ENCODE results near the gene RHOG. TPM values are rescaled to one million over a fixed set of nuclear protein-coding genes. Genes with fewer than 3 reads are reported as not detected.
"Not testable (repeated sequence)": the region's sequence is repeated elsewhere in the genome, so short reads cannot be mapped to it uniquely, and the experiment has no call there.

RHOG gene
- total and polyA plus RNA-seq, 5 experiments from 2014 or later, result 78.4 to 175 (median 125) TPM

DNA sequence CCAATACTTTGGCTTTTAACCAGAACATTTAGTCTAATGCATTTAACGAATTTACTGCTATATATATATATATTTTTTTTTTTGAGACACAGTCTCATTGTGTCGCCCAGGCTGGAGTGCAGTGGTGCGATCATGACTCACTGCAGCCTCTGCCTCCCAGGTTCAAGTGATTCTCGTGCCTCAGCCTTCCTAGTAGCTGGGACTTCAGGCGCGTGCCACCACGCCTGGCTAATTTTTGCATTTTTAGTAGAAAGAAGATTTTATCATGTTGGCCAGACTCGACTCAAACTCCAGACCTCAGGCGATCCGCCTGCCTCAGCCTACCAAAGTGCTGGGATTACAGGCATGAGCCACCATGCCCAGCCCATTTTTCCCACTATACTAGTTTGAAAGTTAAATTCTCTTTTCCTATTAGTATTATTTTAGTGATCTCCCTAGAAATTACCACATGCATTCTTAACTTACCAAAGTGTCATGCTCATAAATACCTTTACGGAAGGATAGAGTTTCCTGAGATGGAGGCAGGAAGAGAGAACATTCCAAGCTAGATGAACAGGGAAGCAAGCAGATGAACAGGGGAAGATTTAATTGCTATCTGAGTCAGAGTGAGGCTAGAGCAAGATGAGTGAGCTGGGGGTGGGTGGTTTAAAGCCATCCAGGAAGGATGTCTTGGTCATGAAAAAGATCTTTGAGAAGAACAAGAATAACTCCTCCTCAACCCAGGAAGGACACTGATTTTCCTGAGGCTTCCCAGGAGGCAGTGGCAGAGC, 36.8 kb downstream of the RHOG start:
- peaks cover 4 to 22% (median 16%) of the 10 kb centered on the region in 4 donors for H3K4me1 Mint-ChIP-seq
- no peaks in the 10 kb centered on the region for H3K9me3 Mint-ChIP-seq
- DNase-seq (no peak), ATAC-seq (no peak)
- POLR2A ChIA-PET, result interaction anchor here (1.4 kb wide), 1 partner anchor 38 kb away, joined by 3 read pairs; no protein-coding TSS in a partner anchor
- H3K27me3 Mint-ChIP-seq, result no peaks in the 10 kb centered on the region
- H3K4me3 Mint-ChIP-seq, result no peak overlapping the region
- H3K27ac Mint-ChIP-seq, result peak overlapping the region in 2 of 10 donors; percentile 68 to 71
- no peaks in the 10 kb centered on the region for H3K36me3 Mint-ChIP-seq

DNA sequence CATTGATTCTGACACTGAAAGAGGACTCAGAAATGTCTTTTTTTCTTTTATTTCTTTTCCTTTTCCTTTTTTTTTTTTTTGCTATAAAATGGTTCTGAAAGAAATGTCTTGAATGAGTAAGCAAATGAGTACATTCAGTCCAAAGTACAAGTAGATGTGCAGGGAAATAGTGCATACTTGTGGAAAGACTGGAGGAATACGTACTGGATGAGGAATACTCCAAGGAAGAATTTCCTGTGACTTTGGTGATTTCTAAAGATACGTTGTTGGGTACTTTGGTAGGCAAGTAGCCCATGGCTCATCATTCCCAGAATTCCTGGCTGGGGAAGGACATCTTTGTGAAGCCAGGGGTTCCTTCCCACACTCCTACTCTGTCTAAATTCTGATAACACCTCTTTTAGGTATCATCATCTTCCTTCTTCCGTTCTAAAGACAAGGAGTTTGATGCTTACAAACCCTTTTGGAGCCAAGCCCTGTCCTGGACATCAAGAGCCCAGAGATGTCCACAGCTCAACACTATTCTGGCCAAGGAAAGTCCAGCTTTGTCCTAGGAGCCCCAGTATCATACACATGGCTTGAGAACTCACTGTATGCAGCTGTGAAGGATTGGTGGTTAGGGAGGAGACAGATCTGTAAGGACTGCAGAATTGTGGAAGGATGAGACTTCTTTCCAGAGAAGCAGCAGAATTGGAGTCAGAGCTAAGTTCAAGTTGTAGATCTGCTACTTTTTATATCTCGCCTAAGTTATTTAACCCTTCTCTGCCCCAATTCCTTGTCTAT, 38.6 kb downstream of the RHOG start:
- peak overlapping the region in 4 of 10 donors; percentile 48 to 87 (median 76) for H3K27ac Mint-ChIP-seq
- no peaks in the 10 kb centered on the region for H3K36me3 Mint-ChIP-seq
- DNase-seq, result no peak
- H3K9me3 Mint-ChIP-seq, result no peaks in the 10 kb centered on the region
- H3K27me3 Mint-ChIP-seq, result peaks cover 0 to 2% (median 0%) of the 10 kb centered on the region in 5 donors
- no peak overlapping the region for H3K4me3 Mint-ChIP-seq
- no peak for ATAC-seq
- peaks cover 2 to 24% (median 15%) of the 10 kb centered on the region in 4 donors for H3K4me1 Mint-ChIP-seq
- POLR2A ChIA-PET, result interaction anchor here (0.6 kb wide), 1 partner anchor 10 kb away, joined by 3 read pairs; no protein-coding TSS in a partner anchor

DNA sequence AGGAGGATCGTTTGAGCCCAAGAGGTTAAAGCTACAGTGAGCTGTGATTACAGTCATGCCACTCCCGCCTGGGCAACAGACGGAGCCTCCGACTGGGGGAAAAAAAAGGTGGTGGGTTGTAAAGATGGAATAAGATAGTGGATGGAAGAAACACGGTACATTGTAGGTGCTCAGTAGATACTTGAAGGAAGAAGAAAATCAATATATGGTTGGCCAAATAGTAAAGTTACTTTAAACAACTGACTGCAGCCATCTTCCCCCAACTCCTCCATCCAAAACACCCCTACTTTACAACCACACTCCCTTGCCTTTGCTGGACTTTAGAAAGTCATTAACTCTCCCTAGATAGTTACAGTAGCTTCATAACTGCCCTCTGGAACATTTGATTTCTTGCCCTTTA, 40.9 kb downstream of the RHOG start:
- Mint-ChIP-seq H3K36me3 (peaks cover 0 to 5% (median 0%) of the 10 kb centered on the region in 3 donors), H3K27ac (peak overlapping the region in 8 of 10 donors; percentile 64 to 100 (median 90)), H3K9me3 (no peaks in the 10 kb centered on the region), H3K4me3 (peak overlapping the region in 2 of 10 donors; percentile 13 to 43), H3K27me3 (peaks cover 0 to 2% (median 0%) of the 10 kb centered on the region in 5 donors), H3K4me1 (peaks cover 14 to 42% (median 35%) of the 10 kb centered on the region in 4 donors)
- no peak for ATAC-seq
- POLR2A ChIA-PET, result interaction anchor here (0.7 to 3.0 kb wide), 2 partner anchors 8 to 14 kb away, joined by 3 to 29 read pairs; partner anchors contain the start of gene PGAP2
- no peak for DNase-seq

DNA sequence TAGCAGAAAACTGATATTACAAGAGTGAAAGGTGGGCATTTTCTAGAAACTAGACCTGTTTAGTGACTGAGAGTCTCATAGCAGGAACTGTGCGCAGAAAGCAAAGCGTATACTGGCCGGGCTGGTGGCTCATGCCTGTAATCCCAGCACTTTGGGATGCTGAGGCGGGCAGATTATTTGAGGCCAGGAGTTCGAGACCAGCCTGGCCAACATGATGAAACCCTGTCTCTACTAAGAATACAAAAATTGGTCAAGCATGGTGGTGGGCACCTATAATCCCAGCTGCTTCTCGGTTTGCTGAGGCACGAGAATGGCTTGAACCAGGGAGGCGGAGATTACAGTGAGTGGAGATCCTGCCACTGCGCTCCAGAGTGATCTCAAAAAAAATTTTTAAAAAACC, 41.6 kb downstream of the RHOG start:
- DNase-seq, result no peak
- H3K4me1 Mint-ChIP-seq, result peaks cover 17 to 49% (median 42%) of the 10 kb centered on the region in 4 donors
- H3K27ac Mint-ChIP-seq, result peak overlapping the region in 9 of 10 donors; percentile 98 to 100 (median 99)
- ATAC-seq, result no peak
- POLR2A ChIA-PET, result interaction anchor here (1.0 to 3.0 kb wide), 3 partner anchors 9 to 42 kb away, joined by 7 to 29 read pairs (median 27); partner anchors contain the start of genes PGAP2 and RHOG
- peak overlapping the region in 9 of 10 donors; percentile 86 to 97 (median 96) for H3K4me3 Mint-ChIP-seq
- peaks cover 0 to 2% (median 0%) of the 10 kb centered on the region in 5 donors for H3K27me3 Mint-ChIP-seq
- no peaks in the 10 kb centered on the region for H3K9me3 Mint-ChIP-seq
- peaks cover 0 to 12% (median 0%) of the 10 kb centered on the region in 3 donors for H3K36me3 Mint-ChIP-seq

DNA sequence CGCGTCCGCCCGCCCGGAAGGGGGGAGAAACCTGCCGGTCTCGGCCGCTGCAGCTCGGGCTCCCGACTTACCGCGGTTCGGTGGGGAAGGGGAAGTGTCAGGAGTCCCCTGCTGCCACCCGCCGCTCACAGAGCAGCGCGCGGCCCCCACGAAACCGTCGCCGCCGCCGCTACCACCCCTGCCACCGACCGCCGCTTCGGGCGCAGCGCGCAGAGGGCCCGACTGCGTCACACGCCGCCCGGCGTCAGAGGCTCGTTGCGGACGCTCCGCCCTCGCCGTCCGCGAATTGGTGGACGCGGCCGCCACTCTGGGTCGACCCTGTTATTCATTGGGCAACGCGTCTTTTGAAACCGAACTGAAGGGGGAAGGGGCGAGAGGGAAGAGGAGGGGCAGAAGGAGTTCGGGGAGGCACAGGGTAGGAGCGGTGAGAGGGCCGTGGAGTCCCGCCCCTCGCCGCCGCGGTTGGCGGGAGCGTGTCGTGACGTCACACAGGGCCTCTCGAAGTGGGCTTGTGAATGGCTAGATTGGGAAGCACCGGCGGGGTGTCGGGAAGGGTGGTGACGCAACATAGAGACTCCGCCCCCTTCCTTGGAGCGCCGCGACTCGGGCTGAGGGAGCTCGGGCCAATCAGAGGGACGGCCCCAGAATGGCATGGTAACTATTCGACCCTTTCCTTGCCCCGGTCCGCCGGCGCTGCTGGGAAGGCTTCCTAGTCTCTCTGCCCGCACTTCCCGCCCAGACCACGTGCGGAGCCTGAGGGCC, 43.2 kb downstream of the RHOG start, which contains the start of gene NUP98:
Gene NUP98, minus strand, starts transcription at position 226 of the 762 bp plus-strand sequence. CDS start 15,437 bp downstream, outside the sequence.
- Mint-ChIP-seq H3K36me3 (peaks cover 0 to 27% (median 0%) of the 10 kb centered on the region in 3 donors), H3K27ac (peak within 1 kb of the TSS; percentile 97 to 100 (median 99)), H3K4me1 (peaks cover 17 to 60% (median 52%) of the 10 kb centered on the region in 4 donors), H3K9me3 (no peaks in the 10 kb centered on the region), H3K4me3 (peak within 1 kb of the TSS; percentile 86 to 97 (median 96)), H3K27me3 (peaks cover 0 to 2% (median 0%) of the 10 kb centered on the region in 5 donors)
- POLR2A ChIA-PET, result interaction anchor here (0.6 to 3.0 kb wide), 13 partner anchors 10 to 151 kb away, joined by 3 to 29 read pairs (median 4); partner anchors contain the start of genes PGAP2, RHOG and STIM1
- DNase-seq, result peak; percentile 97 to 100 (median 100)
- peak; percentile 93 for ATAC-seq

DNA sequence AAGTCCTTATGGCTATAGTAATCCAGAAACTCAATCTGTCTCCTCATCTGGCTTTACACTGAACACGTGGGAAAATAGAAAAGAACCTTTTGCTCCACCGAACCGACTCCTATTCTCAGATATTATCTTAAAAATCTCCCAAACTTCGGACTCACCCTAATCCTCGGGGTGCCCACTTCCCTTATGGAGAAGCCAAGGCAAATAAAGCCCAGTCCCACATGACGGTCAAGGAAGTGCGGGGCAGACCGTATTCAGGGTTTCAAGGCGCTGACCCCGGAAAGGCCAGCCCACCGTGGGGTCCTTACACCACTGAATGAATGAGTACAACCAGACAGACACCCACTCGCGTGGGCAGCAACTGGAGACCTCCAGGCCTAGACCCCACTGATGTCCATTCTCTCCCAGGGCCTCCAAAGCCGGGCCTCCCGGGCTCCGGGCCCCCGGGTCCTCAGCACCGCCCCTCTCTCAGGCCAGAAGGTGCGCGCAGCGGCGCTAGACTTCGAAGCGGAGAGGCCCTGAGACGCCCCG, 43.9 kb downstream of the RHOG start:
- peaks cover 0 to 2% (median 0%) of the 10 kb centered on the region in 5 donors for H3K27me3 Mint-ChIP-seq
- DNase-seq, result no peak
- peak in 1 of 2 donors; percentile 45 for ATAC-seq
- POLR2A ChIA-PET, result interaction anchor here (0.7 to 2.6 kb wide), 6 partner anchors 12 to 70 kb away, joined by 3 to 27 read pairs (median 8); partner anchors contain the start of genes PGAP2 and RHOG
- H3K9me3 Mint-ChIP-seq, result no peaks in the 10 kb centered on the region
- peak overlapping the region; percentile 93 to 100 (median 99) for H3K27ac Mint-ChIP-seq
- H3K4me3 Mint-ChIP-seq, result peak overlapping the region; percentile 86 to 97 (median 96)
- peaks cover 0 to 33% (median 0%) of the 10 kb centered on the region in 3 donors for H3K36me3 Mint-ChIP-seq
- peaks cover 17 to 65% (median 55%) of the 10 kb centered on the region in 4 donors for H3K4me1 Mint-ChIP-seq

DNA sequence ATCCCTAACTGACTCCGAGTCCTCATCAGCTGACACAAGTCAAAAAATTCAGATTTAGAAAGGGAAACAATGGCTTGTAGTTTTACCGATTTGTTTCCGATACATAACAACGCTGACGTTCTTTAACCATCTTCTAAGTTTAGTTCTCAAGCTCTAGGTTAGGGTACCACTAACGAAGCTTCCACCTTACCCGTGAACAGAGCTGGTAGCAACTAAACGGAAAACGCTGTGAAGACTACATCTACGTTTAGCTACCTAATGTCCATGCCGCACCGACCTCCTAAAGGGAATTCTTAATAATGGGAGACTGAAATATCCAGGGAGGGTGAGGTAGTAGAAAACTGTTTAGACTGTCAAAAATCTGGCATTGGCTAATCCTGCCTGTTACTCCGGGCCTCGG, 44.4 kb downstream of the RHOG start:
- DNase-seq, result peak in 1 of 10 donors; percentile 17
- Mint-ChIP-seq H3K9me3 (no peaks in the 10 kb centered on the region), H3K36me3 (peaks cover 0 to 37% (median 0%) of the 10 kb centered on the region in 3 donors), H3K27ac (peak overlapping the region; percentile 93 to 100 (median 99)), H3K4me3 (peak overlapping the region; percentile 86 to 97 (median 96)), H3K27me3 (peaks cover 0 to 2% (median 0%) of the 10 kb centered on the region in 5 donors), H3K4me1 (peaks cover 17 to 65% (median 55%) of the 10 kb centered on the region in 4 donors)
- POLR2A ChIA-PET, result interaction anchor here (0.9 to 2.3 kb wide), 3 partner anchors 11 to 44 kb away, joined by 3 to 10 read pairs (median 8); partner anchors contain the start of genes PGAP2 and RHOG
- no peak for ATAC-seq

DNA sequence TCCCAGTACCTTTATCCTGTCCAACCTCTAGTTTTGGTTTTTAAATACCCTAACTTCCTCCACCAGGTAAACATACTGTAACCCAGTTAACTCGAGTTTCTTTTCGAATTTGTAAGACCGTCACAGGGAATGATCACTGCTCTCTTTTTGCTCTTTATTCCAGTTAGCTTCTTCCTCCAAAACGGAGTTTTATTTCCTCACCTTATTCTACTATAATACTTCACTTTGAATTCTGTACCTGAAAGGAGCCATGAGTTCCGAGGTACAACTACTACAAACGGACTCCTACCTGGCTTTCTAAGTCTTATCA, 44.8 kb downstream of the RHOG start:
- POLR2A ChIA-PET, result interaction anchor here (0.7 to 2.3 kb wide), 4 partner anchors 11 to 56 kb away, joined by 3 to 10 read pairs (median 6); partner anchors contain the start of genes PGAP2 and RHOG
- ATAC-seq, result no peak
- peak overlapping the region; percentile 86 to 97 (median 96) for H3K4me3 Mint-ChIP-seq
- peaks cover 0 to 40% (median 0%) of the 10 kb centered on the region in 3 donors for H3K36me3 Mint-ChIP-seq
- DNase-seq, result no peak
- H3K9me3 Mint-ChIP-seq, result no peaks in the 10 kb centered on the region
- peaks cover 0 to 2% (median 0%) of the 10 kb centered on the region in 5 donors for H3K27me3 Mint-ChIP-seq
- H3K27ac Mint-ChIP-seq, result peak overlapping the region; percentile 93 to 100 (median 99)
- H3K4me1 Mint-ChIP-seq, result peaks cover 17 to 65% (median 55%) of the 10 kb centered on the region in 4 donors

DNA sequence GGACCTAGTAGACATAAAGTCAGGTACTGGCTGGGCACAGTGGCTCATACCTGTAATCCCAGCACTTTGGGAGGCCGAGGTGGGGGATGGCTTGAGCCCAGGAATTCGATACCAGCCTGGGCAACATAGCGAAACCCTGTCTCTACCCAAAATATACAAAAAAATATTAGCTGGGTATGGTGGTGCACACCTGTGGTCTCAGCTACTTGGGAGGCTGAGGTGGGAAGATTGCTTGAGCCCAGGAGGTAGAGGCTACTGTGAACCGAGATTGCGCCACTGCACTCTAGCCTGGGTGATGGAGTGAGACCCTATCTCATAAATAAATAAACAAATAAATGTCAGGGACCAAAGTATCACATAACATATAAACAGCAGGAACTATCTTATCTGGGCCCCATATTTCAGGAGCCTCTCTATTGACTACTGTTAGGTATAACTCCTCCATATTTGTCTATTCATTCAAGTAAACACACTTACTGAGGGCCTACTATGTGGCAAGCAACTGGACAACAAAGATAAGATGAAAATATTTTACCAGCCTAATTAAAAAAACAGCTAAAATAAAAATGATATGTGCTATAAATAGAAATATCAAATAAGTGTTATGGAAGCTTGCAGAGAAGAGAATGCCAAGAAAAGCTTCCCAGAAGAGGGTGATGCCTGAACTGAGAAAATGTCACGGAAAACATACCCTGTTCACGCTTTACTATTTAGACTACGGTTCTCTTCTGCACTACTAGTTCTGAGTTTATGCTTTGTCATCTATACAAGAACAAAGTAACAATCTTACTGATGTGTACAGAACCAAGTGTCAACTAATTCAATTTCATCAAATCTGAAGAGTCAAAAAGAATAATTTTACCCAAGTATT, 45.4 kb downstream of the RHOG start:
- Mint-ChIP-seq H3K4me1 (peaks cover 17 to 70% (median 59%) of the 10 kb centered on the region in 4 donors), H3K27me3 (peaks cover 0 to 2% (median 0%) of the 10 kb centered on the region in 5 donors), H3K36me3 (peaks cover 0 to 45% (median 0%) of the 10 kb centered on the region in 3 donors), H3K9me3 (no peaks in the 10 kb centered on the region), H3K27ac (peak overlapping the region; percentile 93 to 100 (median 99)), H3K4me3 (peak overlapping the region; percentile 86 to 97 (median 96))
- DNase-seq (no peak), ATAC-seq (no peak)
- POLR2A ChIA-PET, result interaction anchor here (0.7 to 2.3 kb wide), 5 partner anchors 9 to 57 kb away, joined by 3 to 10 read pairs (median 5); partner anchors contain the start of genes PGAP2 and RHOG

DNA sequence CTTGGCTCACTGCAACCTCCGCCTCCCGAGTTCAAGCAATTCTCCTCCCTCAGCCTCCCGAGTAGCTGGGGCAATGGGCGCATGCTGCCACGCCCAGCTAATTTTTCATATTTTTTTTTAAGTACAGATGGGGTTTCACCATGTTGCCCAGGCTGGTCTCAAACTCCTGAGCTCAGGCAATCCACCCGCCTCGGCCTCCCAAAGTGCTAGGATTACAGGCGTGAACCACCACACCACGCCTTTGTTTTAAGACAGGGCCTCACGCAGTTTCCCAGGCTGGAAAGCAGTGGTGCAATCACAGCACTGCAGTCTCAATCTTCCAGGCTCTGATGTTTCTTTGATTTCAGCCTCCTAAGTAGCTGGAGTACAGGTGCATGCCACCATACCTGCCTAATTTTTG, 46.4 kb downstream of the RHOG start:
- not testable (repeated sequence) for H3K9me3 Mint-ChIP-seq, H3K27me3 Mint-ChIP-seq, ATAC-seq, DNase-seq
- Mint-ChIP-seq H3K27ac (peak overlapping the region in 9 of 10 donors; percentile 66 to 99 (median 77)), H3K4me3 (peak overlapping the region in 6 of 10 donors; percentile 12 to 97 (median 42)), H3K36me3 (peaks cover 0 to 53% (median 0%) of the 10 kb centered on the region in 3 donors), H3K4me1 (peaks cover 19 to 69% (median 66%) of the 10 kb centered on the region in 4 donors)
- POLR2A ChIA-PET, result interaction anchor here (0.6 to 1.8 kb wide), 2 partner anchors 10 to 21 kb away, joined by 3 to 6 read pairs; no protein-coding TSS in a partner anchor
